Femur (tissue), 1 donor: Measurements from ENCODE around the gene PNMA1.

ENCODE experiments used
- DNase-seq: peaks from one replicate; pipeline ENCODE4 v3.0.0-alpha.2; 2017

Gene PNMA1

GRCh38 chr14:73661872-73662271 is 52.3 kb downstream of the PNMA1 start:
- DNase-seq = no peak
